HepG2 (cell line): ENCODE results near the gene ADAP2. TPM values are rescaled to one million over a fixed set of nuclear protein-coding genes. Genes with fewer than 3 reads are reported as not detected.
A peak's percentile ranks its signal among the peaks of the same experiment; 100 is the strongest.

Experiments
- ZNF30 ChIP-seq: sonication (generic); formaldehyde crosslinking; IDR thresholded peaks from 2 replicates; pipeline ENCODE4 v1.5.0; 2020; ENCODE audit warnings: mild to moderate bottlenecking, missing genetic modification reagents
- ZNF317 ChIP-seq: sonication (generic); formaldehyde crosslinking; IDR thresholded peaks from 2 replicates; pipeline ENCODE4 v1.5.0; 2020; ENCODE audit warnings: mild to moderate bottlenecking, missing genetic modification reagents
- ZNF33B ChIP-seq: sonication (generic); formaldehyde crosslinking; IDR thresholded peaks from 2 replicates; pipeline ENCODE4 v1.5.1; 2020; ENCODE audit warnings: mild to moderate bottlenecking, missing genetic modification reagents
- polyA plus RNA-seq, 8 experiments: library from polyadenylated mRNA; depleted of rRNA in 3 of 8; stranded (reverse) in 7 of 8; unstranded in 1 of 8; fragments of >200 nt; fragmentation: Illumina TruSeq in 4 of 8; extraction: Trizol in 4 of 8; gene quantifications; 2 replicates each; pipeline versions ENCODE4 v1.2.1 to v1.2.3, GENCODE V29; 2011 to 2016; ENCODE audit warnings: low read depth in 4 of 8, missing spikeins in 1 of 8, mixed read lengths in 1 of 8; ENCODE audit not compliant: insufficient read depth in 1 of 8
- total RNA-seq, 5 experiments: library from RNA; depleted of rRNA; stranded (reverse); fragments of >200 nt; fragmentation: Illumina TruSeq; extraction: Trizol; gene quantifications; 2 replicates each; pipeline ENCODE4 v1.2.3, GENCODE V29; 2016; ENCODE audit warnings: low read depth in 1 of 5
- TF ChIP-seq, protein P1 (sequence below): sonication (generic); formaldehyde crosslinking; IDR thresholded peaks from 2 replicates; pipeline ENCODE4 v1.5.0; 2020; ENCODE audit warnings: mild to moderate bottlenecking, missing genetic modification reagents, borderline replicate concordance
- TF ChIP-seq, protein P2 (sequence below): sonication (generic); formaldehyde crosslinking; conservative IDR thresholded peaks from 2 replicates; pipeline ENCODE4 v1.4.0; 2020; ENCODE audit warnings: mild to moderate bottlenecking, missing genetic modification reagents, moderate library complexity
- TF ChIP-seq, protein P3 (sequence below): IDR thresholded peaks from 2 replicates; pipeline ENCODE4 v1.6.1; 2018; ENCODE audit warnings: missing genetic modification reagents
- TF ChIP-seq, protein P4 (sequence below): IDR thresholded peaks from 2 replicates; pipeline ENCODE4 v1.6.1; 2016; ENCODE audit warnings: low read depth, missing genetic modification reagents, missing compliant biosample characterization
- TF ChIP-seq, protein P5 (sequence below): sonication (generic); formaldehyde crosslinking; IDR thresholded peaks from 2 replicates; pipeline ENCODE4 v1.5.0; 2020; ENCODE audit warnings: missing genetic modification reagents

The ADAP2 gene
- total and polyA plus RNA-seq, 2 of the 13 experiments (the other 11 are each of a cell fraction or from before 2014, with no cell fraction given), result 0.51 to 0.70 TPM

DNA sequence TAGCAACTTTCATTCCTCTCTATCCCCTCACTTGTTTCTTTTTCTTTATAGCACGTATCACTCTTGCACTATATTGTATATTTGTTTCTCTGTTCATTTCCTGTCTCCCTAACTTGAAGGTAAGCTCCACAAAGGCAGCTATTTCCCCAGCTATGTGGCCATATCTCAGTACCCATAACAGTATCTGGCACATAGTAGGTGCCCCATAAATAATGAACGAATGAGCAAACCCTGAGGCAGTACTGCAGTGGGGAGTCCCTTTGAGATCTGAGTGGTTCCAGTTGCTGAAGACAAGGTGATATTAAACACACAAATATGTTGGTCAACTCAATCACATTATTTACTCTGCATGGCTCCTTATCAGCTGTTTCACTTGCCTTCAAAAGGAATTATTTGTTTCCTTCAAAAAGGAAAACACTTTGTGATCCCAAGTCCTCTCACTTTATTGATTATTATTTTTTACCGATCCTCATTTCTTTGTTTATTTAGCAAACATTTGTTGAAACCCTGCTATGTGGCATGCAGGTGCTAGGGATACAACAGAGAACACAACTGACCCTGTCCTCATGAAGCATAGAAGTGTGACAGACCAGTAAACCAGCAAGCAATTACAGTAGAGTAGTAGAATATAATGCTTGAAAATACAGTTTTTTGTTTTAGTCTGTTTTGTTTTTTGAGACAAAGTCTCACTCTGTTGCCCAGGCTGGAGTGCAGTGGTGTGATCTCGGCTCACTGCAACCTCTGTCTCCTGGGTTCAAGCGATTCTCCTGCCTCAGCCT is 5.7 kb upstream of the ADAP2 start (continued):
- TF ChIP-seq, protein P1, sequence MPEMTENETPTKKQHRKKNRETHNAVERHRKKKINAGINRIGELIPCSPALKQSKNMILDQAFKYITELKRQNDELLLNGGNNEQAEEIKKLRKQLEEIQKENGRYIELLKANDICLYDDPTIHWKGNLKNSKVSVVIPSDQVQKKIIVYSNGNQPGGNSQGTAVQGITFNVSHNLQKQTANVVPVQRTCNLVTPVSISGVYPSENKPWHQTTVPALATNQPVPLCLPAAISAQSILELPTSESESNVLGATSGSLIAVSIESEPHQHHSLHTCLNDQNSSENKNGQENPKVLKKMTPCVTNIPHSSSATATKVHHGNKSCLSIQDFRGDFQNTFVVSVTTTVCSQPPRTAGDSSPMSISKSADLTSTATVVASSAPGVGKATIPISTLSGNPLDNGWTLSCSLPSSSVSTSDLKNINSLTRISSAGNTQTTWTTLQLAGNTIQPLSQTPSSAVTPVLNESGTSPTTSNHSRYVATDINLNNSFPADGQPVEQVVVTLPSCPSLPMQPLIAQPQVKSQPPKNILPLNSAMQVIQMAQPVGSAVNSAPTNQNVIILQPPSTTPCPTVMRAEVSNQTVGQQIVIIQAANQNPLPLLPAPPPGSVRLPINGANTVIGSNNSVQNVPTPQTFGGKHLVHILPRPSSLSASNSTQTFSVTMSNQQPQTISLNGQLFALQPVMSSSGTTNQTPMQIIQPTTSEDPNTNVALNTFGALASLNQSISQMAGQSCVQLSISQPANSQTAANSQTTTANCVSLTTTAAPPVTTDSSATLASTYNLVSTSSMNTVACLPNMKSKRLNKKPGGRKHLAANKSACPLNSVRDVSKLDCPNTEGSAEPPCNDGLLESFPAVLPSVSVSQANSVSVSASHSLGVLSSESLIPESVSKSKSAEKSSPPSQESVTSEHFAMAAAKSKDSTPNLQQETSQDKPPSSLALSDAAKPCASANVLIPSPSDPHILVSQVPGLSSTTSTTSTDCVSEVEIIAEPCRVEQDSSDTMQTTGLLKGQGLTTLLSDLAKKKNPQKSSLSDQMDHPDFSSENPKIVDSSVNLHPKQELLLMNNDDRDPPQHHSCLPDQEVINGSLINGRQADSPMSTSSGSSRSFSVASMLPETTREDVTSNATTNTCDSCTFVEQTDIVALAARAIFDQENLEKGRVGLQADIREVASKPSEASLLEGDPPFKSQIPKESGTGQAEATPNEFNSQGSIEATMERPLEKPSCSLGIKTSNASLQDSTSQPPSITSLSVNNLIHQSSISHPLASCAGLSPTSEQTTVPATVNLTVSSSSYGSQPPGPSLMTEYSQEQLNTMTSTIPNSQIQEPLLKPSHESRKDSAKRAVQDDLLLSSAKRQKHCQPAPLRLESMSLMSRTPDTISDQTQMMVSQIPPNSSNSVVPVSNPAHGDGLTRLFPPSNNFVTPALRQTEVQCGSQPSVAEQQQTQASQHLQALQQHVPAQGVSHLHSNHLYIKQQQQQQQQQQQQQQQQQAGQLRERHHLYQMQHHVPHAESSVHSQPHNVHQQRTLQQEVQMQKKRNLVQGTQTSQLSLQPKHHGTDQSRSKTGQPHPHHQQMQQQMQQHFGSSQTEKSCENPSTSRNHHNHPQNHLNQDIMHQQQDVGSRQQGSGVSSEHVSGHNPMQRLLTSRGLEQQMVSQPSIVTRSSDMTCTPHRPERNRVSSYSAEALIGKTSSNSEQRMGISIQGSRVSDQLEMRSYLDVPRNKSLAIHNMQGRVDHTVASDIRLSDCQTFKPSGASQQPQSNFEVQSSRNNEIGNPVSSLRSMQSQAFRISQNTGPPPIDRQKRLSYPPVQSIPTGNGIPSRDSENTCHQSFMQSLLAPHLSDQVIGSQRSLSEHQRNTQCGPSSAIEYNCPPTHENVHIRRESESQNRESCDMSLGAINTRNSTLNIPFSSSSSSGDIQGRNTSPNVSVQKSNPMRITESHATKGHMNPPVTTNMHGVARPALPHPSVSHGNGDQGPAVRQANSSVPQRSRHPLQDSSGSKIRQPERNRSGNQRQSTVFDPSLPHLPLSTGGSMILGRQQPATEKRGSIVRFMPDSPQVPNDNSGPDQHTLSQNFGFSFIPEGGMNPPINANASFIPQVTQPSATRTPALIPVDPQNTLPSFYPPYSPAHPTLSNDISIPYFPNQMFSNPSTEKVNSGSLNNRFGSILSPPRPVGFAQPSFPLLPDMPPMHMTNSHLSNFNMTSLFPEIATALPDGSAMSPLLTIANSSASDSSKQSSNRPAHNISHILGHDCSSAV (CRISPR knock-in tag), result no peak
- TF ChIP-seq, protein P2, sequence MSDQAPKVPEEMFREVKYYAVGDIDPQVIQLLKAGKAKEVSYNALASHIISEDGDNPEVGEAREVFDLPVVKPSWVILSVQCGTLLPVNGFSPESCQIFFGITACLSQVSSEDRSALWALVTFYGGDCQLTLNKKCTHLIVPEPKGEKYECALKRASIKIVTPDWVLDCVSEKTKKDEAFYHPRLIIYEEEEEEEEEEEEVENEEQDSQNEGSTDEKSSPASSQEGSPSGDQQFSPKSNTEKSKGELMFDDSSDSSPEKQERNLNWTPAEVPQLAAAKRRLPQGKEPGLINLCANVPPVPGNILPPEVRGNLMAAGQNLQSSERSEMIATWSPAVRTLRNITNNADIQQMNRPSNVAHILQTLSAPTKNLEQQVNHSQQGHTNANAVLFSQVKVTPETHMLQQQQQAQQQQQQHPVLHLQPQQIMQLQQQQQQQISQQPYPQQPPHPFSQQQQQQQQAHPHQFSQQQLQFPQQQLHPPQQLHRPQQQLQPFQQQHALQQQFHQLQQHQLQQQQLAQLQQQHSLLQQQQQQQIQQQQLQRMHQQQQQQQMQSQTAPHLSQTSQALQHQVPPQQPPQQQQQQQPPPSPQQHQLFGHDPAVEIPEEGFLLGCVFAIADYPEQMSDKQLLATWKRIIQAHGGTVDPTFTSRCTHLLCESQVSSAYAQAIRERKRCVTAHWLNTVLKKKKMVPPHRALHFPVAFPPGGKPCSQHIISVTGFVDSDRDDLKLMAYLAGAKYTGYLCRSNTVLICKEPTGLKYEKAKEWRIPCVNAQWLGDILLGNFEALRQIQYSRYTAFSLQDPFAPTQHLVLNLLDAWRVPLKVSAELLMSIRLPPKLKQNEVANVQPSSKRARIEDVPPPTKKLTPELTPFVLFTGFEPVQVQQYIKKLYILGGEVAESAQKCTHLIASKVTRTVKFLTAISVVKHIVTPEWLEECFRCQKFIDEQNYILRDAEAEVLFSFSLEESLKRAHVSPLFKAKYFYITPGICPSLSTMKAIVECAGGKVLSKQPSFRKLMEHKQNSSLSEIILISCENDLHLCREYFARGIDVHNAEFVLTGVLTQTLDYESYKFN, result peak; percentile 92
- TF ChIP-seq, protein P3, sequence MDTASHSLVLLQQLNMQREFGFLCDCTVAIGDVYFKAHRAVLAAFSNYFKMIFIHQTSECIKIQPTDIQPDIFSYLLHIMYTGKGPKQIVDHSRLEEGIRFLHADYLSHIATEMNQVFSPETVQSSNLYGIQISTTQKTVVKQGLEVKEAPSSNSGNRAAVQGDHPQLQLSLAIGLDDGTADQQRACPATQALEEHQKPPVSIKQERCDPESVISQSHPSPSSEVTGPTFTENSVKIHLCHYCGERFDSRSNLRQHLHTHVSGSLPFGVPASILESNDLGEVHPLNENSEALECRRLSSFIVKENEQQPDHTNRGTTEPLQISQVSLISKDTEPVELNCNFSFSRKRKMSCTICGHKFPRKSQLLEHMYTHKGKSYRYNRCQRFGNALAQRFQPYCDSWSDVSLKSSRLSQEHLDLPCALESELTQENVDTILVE, result peak; percentile 36; the same call in 1 of the 2 replicates
- TF ChIP-seq, protein P4, sequence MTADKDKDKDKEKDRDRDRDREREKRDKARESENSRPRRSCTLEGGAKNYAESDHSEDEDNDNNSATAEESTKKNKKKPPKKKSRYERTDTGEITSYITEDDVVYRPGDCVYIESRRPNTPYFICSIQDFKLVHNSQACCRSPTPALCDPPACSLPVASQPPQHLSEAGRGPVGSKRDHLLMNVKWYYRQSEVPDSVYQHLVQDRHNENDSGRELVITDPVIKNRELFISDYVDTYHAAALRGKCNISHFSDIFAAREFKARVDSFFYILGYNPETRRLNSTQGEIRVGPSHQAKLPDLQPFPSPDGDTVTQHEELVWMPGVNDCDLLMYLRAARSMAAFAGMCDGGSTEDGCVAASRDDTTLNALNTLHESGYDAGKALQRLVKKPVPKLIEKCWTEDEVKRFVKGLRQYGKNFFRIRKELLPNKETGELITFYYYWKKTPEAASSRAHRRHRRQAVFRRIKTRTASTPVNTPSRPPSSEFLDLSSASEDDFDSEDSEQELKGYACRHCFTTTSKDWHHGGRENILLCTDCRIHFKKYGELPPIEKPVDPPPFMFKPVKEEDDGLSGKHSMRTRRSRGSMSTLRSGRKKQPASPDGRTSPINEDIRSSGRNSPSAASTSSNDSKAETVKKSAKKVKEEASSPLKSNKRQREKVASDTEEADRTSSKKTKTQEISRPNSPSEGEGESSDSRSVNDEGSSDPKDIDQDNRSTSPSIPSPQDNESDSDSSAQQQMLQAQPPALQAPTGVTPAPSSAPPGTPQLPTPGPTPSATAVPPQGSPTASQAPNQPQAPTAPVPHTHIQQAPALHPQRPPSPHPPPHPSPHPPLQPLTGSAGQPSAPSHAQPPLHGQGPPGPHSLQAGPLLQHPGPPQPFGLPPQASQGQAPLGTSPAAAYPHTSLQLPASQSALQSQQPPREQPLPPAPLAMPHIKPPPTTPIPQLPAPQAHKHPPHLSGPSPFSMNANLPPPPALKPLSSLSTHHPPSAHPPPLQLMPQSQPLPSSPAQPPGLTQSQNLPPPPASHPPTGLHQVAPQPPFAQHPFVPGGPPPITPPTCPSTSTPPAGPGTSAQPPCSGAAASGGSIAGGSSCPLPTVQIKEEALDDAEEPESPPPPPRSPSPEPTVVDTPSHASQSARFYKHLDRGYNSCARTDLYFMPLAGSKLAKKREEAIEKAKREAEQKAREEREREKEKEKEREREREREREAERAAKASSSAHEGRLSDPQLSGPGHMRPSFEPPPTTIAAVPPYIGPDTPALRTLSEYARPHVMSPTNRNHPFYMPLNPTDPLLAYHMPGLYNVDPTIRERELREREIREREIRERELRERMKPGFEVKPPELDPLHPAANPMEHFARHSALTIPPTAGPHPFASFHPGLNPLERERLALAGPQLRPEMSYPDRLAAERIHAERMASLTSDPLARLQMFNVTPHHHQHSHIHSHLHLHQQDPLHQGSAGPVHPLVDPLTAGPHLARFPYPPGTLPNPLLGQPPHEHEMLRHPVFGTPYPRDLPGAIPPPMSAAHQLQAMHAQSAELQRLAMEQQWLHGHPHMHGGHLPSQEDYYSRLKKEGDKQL (CRISPR knock-in tag), result peak; percentile 95
- TF ChIP-seq ZNF30 (no peak), ZNF33B (no peak), ZNF317 (CRISPR knock-in tag) (peak; percentile 49; the same call in 1 of the 2 replicates)
- TF ChIP-seq, protein P5, sequence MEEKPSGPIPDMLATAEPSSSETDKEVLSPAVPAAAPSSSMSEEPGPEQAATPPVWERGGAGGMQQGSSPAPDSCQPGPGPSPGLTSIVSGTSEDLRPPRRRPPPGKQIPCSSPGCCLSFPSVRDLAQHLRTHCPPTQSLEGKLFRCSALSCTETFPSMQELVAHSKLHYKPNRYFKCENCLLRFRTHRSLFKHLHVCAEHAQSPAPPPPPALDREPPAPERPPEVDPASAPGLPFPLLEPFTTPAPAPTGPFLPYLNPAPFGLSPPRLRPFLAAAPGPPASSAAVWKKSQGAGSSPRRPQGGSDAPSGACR (CRISPR knock-in tag), result no peak
